Keratinocyte (primary cell): Measurements from ENCODE around the gene HPD. TPM values are rescaled to one million over a fixed set of nuclear protein-coding genes. Genes with fewer than 3 reads are reported as not detected.

Source experiments
- DNase-seq: peaks from one replicate; pipeline ENCODE4 v3.0.0-alpha.2; 2011; ENCODE audit warnings: low read depth, missing footprints, low spot score
- FAIRE-seq: peaks from 2 replicates; lab custom pipeline; 2011; peaks lifted over from hg19 to GRCh38; lab: Jason Lieb, UNC
- H2AFZ ChIP-seq: 2 replicates; pipeline ENCODE4 v1.6.0; 2012; ENCODE audit warnings: low read length, control low read depth, inconsistent platforms; ENCODE audit not compliant: control insufficient read depth
- H3K27ac ChIP-seq: 2 replicates; pipeline ENCODE4 v1.5.1; 2011; ENCODE audit warnings: low read length; ENCODE audit not compliant: control insufficient read depth, insufficient read depth
- H3K27me3 ChIP-seq: 3 replicates; pipeline ENCODE4 v1.6.0; 2011; ENCODE audit warnings: low read length; ENCODE audit not compliant: control insufficient read depth, insufficient read depth; ENCODE audit errors: extremely low read depth
- H3K36me3 ChIP-seq, 2 experiments: 2 replicates in 1 of 2; 3 replicates in 1 of 2; pipeline ENCODE4 v1.5.1; 2011; ENCODE audit warnings: low read length in 2 of 2, mild to moderate bottlenecking in 1 of 2; ENCODE audit not compliant: control insufficient read depth in 2 of 2, insufficient read depth in 2 of 2; ENCODE audit errors: extremely low read depth in 1 of 2
- H3K4me1 ChIP-seq: 3 replicates; pipeline ENCODE4 v1.5.1; 2011; ENCODE audit warnings: low read length; ENCODE audit not compliant: control insufficient read depth, insufficient read depth; ENCODE audit errors: extremely low read depth
- H3K4me2 ChIP-seq: 3 replicates; pipeline ENCODE4 v1.6.0; 2011; ENCODE audit warnings: low read depth, low read length; ENCODE audit not compliant: control insufficient read depth, insufficient read depth; ENCODE audit errors: extremely low read depth
- H3K4me3 ChIP-seq, 3 experiments: fragments of 200-600 bp in 1 of 3; sonication (generic) in 1 of 3; 2 replicates in 2 of 3; 3 replicates in 1 of 3; pipeline ENCODE4 v1.5.1; 2011 to 2016; ENCODE audit warnings: low read length in 3 of 3, mild to moderate bottlenecking in 3 of 3, control low read depth in 2 of 3, inconsistent platforms in 1 of 3, low read depth in 1 of 3, mixed read lengths in 1 of 3, mixed run types in 1 of 3, moderate library complexity in 1 of 3; ENCODE audit not compliant: control insufficient read depth in 2 of 3, insufficient read depth in 2 of 3; ENCODE audit errors: extremely low read depth in 1 of 3
- H3K79me2 ChIP-seq: 2 replicates; pipeline ENCODE4 v1.6.0; 2012; ENCODE audit warnings: low read length; ENCODE audit not compliant: control insufficient read depth, insufficient read depth
- H3K9ac ChIP-seq: 3 replicates; pipeline ENCODE4 v1.6.0; 2011; ENCODE audit warnings: low read length; ENCODE audit not compliant: control insufficient read depth, insufficient read depth; ENCODE audit errors: extremely low read depth
- H3K9me1 ChIP-seq: 3 replicates; pipeline ENCODE4 v1.6.0; 2011; ENCODE audit warnings: low read length; ENCODE audit not compliant: control insufficient read depth, insufficient read depth; ENCODE audit errors: extremely low read depth
- H3K9me3 ChIP-seq: 2 replicates; pipeline ENCODE4 v1.5.1; 2012; ENCODE audit warnings: low read depth, low read length; ENCODE audit not compliant: control insufficient read depth
- H4K20me1 ChIP-seq: 3 replicates; pipeline ENCODE4 v1.6.0; 2011; ENCODE audit warnings: low read length; ENCODE audit not compliant: control insufficient read depth, insufficient read depth; ENCODE audit errors: extremely low read depth
- CTCF ChIP-seq, 3 experiments: IDR thresholded peaks in 1 of 3; conservative IDR thresholded peaks in 1 of 3; optimal IDR thresholded peaks in 1 of 3; 2 replicates in 2 of 3; 3 replicates in 1 of 3; pipeline versions ENCODE3 to v1.5.1; 2011; ENCODE audit warnings: low read length in 3 of 3, mild to moderate bottlenecking in 3 of 3, moderate library complexity in 2 of 3, control low read depth in 1 of 3, inconsistent platforms in 1 of 3; ENCODE audit not compliant: insufficient read depth in 2 of 3; ENCODE audit errors: extremely low read depth in 1 of 3
- EZH2 ChIP-seq: IDR thresholded peaks from one replicate; pipeline ENCODE4 v1.6.1; 2012; ENCODE audit warnings: inconsistent platforms, mild to moderate bottlenecking, low read length, moderate library complexity
- dilution Hi-C: fragments of 300-500 bp; cut with MboI; formaldehyde crosslinking; loops from one replicate; pipeline ENCODE4 v1.7.0; 2020; ENCODE audit warnings: low sequenced_read_pairs; ENCODE audit not compliant: extremely low pct_ligation_motif_present
- polyA plus RNA-seq, 5 experiments: library from polyadenylated mRNA; depleted of rRNA in 3 of 5; stranded (reverse) in 3 of 5; stranded (forward) in 1 of 5; unstranded in 1 of 5; fragments of >200 nt; gene quantifications; 1 replicate in 1 of 5; 2 replicates in 3 of 5; 3 replicates in 1 of 5; pipeline versions ENCODE4 v1.2.1 to v1.2.3, GENCODE V29; 2011 to 2012; ENCODE audit warnings: missing spikeins in 2 of 5, low read depth in 1 of 5, low replicate concordance in 1 of 5

HPD gene
- polyA plus RNA-seq, 1 donor (not counting 4 experiments of a cell fraction or from before 2014, with no cell fraction given), result not detected

GRCh38 chr12:121797937-121798786 lies 60.5 kb downstream of the HPD start:
- Histone ChIP-seq H3K4me1 (peaks cover 57% of the 10 kb centered on the region), H3K36me3 (peaks cover 5 to 6% of the 10 kb centered on the region in 2 experiments), H3K4me2 (peak overlapping the region; percentile 83), H3K27ac (peak overlapping the region; percentile 90), H3K9me3 (no peaks in the 10 kb centered on the region), H3K4me3 (peak overlapping the region; percentile 27 to 50 (median 31)), H3K27me3 (no peaks in the 10 kb centered on the region), H3K79me2 (peaks cover 11% of the 10 kb centered on the region), H4K20me1 (no peaks in the 10 kb centered on the region), H3K9ac (peak overlapping the region; percentile 98), H2AFZ (no peak overlapping the region), H3K9me1 (no peaks in the 10 kb centered on the region)
- dilution Hi-C loops, result no loop called here
- DNase-seq, result no peak
- no peak for FAIRE-seq
- TF ChIP-seq EZH2 (no peak), CTCF (optimal IDR thresholded peaks at IDR 0.05 in 1 of 3, IDR thresholded peaks at IDR 0.05 in 1 of 3, conservative IDR thresholded peaks at IDR 0.05 in 1 of 3; ENCODE audit: extremely low read depth in 1 of 3, insufficient read depth in 2 of 3, low read length in 3 of 3) (no peak)

- Histone ChIP-seq H3K79me2 (peaks cover 10% of the 10 kb centered on the region), H3K4me1 (peaks cover 58% of the 10 kb centered on the region), H4K20me1 (no peaks in the 10 kb centered on the region), H3K27me3 (no peaks in the 10 kb centered on the region), H3K9me1 (no peaks in the 10 kb centered on the region), H3K9ac (peak overlapping the region; percentile 98), H3K27ac (peak overlapping the region; percentile 90), H3K36me3 (peaks cover 5 to 6% of the 10 kb centered on the region in 2 experiments), H3K4me3 (peak overlapping the region; percentile 9 to 46 (median 18)), H2AFZ (no peak overlapping the region), H3K4me2 (peak overlapping the region; percentile 83), H3K9me3 (no peaks in the 10 kb centered on the region)
- FAIRE-seq, result no peak
- TF ChIP-seq EZH2, result no peak
- no peak for TF ChIP-seq CTCF (optimal IDR thresholded peaks at IDR 0.05 in 1 of 3, IDR thresholded peaks at IDR 0.05 in 1 of 3, conservative IDR thresholded peaks at IDR 0.05 in 1 of 3; ENCODE audit: extremely low read depth in 1 of 3, insufficient read depth in 2 of 3, low read length in 3 of 3)
- DNase-seq, result no peak
- dilution Hi-C loops, result no loop called here
Observed at GRCh38 chr12:121796855-121797751, 61.6 kb downstream of the HPD start.
